SIG-M5 treated with dmso at 0.1 percent for 504 hours (cell line): Measurements from ENCODE around the gene TP53I13.
A peak's percentile ranks its signal among the peaks of the same experiment; 100 is the strongest.
"Not testable (repeated sequence)": the region's sequence is repeated elsewhere in the genome, so short reads cannot be mapped to it uniquely, and the experiment has no call there.

ENCODE experiments used
- DNase-seq: peaks from one replicate; lab custom pipeline; 2025; ENCODE audit not compliant: unreplicated experiment; lab: John Stamatoyannopoulos, UW

The TP53I13 gene

GRCh38 chr17:29568331-29569244 lies at the start of gene TP53I13:
Gene TP53I13, plus strand, starts transcription at chr17:29568701. Its CDS starts 58 bp downstream, at chr17:29568759.
- DNase-seq: peak; percentile 88

GRCh38 chr17:29524692-29525091 lies 43.8 kb upstream of the TP53I13 start:
- no peak for DNase-seq

DNA sequence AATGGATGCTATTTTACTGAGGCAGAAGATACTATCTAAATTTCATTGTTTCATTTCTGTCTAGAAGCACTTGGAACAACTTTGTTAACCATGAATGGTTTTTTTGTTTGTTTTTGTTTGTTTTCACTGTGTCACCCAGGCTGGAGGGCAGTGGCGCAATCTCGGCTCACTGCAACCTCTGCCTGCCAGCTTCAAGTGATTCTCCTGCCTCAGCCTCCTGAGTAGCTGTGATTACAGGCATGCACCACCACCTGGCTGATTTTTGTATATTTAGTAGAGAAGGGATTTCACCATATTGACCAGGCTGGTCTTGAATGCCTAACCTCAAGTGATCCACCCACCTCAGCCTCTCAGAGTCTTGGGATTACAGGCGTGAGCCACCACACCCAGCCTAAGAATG lies 42.2 kb upstream of the TP53I13 start:
- DNase-seq: no peak

- no peak for DNase-seq
Observed at GRCh38 chr17:29533976-29534375, 34.5 kb upstream of the TP53I13 start.

- DNase-seq: no peak
Observed at GRCh38 chr17:29544066-29544465, 24.4 kb upstream of the TP53I13 start.

GRCh38 chr17:29546085-29546484 lies 22.4 kb upstream of the TP53I13 start:
- DNase-seq: no peak

DNA sequence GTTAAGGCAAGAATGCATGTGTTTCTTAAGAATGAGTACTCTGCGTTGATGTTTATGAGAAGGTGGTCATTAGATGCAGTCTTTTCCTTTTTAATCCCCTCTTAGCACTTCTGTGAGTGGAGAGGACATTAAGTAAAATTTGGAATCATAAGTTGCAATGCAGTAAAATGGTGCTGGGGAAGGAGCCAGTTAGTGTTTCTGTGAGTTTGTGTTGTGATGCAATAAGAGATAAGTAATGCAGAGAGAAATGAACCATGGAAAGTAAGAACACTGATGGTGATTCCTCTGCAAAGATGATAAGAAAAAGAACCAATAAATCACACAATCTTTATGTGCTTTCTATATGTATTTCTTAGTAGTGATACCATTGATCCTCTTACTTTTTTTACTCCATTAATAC lies 21.7 kb upstream of the TP53I13 start:
- DNase-seq: no peak

- no peak for DNase-seq
Observed at GRCh38 chr17:29549177-29549923, 19.2 kb upstream of the TP53I13 start.

GRCh38 chr17:29555840-29556239 lies 12.7 kb upstream of the TP53I13 start:
- no peak for DNase-seq

DNA sequence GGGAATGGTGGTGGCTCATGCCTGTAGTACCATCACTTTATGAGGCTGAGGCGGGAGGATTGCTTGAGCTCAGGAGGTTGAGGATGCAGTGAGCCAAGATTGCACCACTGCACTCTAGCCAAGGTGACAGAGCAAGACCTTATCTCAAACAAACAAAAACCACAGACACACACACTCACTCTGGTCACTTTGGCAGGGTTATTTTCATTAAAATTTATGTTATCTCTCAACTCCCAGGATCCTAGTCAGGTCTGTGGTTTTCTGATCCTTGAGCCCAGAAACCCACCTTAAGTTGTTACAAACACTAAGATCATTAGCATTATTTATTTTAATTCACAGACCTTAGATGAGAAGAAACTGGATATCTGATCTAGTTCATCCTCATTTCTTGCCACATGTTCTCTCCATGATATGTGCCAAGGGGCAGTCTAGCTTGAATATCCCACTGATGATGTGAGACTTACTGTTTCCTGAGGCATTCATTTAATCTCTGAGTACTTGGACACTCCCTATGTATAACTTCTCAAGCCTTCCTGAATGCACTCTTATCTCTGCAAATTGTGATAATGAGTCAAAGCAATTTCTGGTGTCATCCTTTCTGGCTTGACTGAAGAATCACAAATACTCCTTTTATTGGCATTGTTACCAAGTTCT lies 11.3 kb upstream of the TP53I13 start:
- DNase-seq: no peak

GRCh38 chr17:29557739-29558116 lies 10.8 kb upstream of the TP53I13 start:
- no peak for DNase-seq

- not testable (repeated sequence) for DNase-seq
Observed at GRCh38 chr17:29558139-29558538, 10.4 kb upstream of the TP53I13 start.

GRCh38 chr17:29559640-29560039 lies 8.9 kb upstream of the TP53I13 start:
- DNase-seq: no peak

GRCh38 chr17:29560316-29560715 lies 8.2 kb upstream of the TP53I13 start:
- DNase-seq: peak; percentile 91

DNA sequence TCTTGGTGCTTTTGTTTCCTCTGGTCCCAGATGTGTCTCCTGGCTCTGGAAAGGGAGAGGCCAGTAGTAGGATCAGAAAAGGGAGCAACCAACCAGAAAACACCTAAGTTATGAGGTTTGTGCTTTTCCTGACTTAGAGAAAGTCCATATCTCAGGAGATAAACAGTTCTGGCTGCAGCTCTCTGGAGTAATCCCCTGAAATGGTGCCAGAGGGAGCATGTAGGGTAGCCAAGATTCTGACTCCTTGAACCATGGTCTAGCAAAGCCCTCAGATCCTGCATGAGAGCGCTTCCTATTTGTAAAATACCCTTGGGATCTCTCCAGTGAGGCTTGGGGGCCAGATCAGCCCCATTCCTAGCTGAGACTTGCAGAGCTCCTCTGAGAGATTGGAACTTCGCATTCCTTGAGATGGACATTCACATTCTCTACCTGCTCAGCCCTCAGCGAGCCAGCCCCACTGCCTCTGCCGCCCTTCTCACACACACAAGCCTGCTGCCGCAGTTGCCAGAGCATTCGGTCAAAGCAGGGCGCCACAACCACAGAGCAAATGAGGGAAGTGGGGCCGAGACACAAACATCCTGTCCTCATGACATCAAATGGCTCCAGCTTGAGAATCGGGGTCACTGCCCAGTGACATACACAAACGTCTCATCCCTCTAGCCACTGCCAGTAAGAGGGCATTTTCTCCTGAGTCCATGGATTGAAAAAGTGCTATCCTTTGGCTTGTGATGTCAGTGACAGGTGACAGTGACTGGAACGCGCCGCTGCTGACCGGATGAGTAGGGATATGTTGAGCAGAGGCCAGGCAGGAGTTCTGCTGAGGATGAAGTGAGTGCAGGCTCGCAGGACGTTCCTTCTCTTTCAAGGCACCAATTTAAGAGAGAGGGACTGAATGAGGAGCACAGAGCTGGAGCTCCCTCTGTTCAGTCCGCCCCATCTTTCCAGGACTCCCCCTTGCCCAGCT lies 6.7 kb upstream of the TP53I13 start:
- DNase-seq: no peak

- no peak for DNase-seq
Observed at GRCh38 chr17:29562615-29563014, 5.9 kb upstream of the TP53I13 start.

DNA sequence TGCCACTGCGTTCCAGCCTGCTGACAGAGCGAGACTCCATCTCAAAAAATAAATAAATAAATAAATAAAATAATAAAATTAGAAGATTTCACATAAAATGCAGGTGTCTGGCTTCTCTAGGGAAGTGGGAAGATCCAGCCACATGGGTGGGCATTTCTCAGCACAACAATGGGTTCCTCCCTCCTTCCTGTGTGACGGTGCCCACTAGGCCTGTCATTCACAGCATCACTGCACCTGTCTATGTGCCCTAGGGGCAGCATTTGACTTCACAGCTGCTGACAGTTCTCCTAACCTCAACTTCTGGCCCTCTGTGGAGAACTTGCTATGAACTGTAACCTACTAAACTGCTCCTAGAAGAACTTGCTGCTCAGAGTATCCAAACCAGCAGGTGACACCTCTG lies 4.7 kb upstream of the TP53I13 start:
- no peak for DNase-seq

DNA sequence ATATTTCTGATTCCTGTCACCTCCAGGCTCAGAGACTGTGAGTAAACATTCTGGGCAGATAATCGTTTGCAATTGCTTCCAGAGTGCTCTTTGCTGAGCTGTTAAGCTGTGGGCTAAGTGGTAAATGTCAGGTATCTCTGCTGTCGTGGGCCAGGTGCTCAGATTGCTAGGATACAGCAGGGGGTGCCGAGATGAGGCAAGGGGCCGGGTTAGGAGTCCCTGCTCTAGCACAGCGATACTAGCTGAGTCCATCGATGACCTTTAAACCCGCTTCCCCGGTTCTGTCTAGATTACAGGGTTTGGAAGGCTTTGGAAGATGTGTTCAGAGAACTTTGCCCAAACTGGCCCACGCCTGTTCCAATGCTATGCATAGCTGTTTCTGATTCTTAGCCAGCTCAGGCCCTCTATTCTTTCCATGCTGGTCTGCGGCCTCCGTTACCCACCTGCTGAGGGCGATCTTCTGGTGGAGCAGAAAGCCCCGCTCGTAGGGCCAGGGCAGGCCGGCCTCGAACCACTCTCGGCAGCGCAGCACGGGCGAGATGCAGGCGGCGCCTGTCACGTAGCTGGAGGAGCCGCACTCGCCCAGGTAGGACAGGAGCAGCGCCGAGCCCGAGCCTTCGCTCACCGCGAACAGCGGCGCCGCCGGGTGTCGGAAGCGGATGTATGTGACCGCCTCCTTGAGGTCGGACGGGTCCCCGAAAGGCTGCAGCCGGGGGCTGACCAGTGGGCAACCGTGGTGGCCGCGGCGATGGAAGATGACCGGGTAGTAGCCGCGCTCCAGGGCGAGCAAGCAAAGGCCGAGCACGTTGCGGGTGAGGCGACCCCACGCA lies 2.6 kb upstream of the TP53I13 start:
- DNase-seq: peak; percentile 37

DNA sequence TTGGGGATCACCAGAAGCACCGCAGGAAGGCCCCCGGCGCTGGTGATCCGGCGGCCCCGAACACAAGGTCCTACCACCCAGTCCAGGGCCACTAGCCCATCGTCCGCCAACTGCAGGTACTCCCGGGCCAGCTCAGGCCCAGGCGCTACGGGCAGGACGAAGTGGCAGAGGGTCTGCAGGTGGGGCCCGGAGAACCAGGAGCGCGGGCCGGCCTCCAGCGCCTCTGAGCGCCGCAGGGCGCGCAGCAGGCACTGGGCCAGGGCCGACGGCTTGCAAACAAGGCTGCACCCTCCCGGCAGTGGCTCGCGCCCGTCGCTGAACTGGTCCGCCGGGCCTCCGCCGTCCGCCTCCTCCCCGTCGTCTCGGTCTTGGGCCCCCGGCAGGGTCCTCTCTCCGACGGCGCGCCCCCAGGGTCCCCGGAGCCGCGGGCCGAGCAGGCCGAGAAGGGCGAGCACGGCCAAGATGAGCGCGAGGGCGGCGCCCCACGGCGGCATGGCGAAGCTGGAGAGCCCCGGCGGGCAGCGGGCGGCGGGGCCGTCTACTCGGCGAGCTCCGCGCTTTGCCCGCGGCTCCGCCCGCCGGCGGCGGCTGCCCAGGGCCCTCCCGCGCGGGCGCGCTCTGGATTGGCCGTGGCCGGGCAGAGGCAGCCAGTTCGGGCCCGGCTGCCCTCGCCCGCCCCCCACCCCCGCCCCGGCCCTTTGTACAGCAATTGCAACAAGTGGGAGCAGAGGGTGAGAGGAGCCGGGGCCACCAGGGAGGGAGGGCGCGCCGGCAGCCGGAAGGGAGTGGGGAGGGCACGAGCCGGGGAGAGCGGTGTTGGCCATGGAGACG lies 1.8 kb upstream of the TP53I13 start, which contains the start of gene ABHD15:
Gene ABHD15, minus strand, starts transcription at position 565 of the 831 bp plus-strand sequence. Its CDS starts 71 bp downstream, at position 494.
- DNase-seq: peak; percentile 69
